ENCODE measurements around the gene SSC4D. TPM values are rescaled to one million over a fixed set of nuclear protein-coding genes. Genes with fewer than 3 reads are reported as not detected.
"Not testable (repeated sequence)": the region's sequence is repeated elsewhere in the genome, so short reads cannot be mapped to it uniquely, and the experiment has no call there.

The SSC4D gene
- total and polyA plus RNA-seq, 9 of the 15 experiments (the other 6 are each of a cell fraction or from before 2014, with no cell fraction given), result 0.06 to 1.1 (median 0.85) TPM; not detected in 1

DNA sequence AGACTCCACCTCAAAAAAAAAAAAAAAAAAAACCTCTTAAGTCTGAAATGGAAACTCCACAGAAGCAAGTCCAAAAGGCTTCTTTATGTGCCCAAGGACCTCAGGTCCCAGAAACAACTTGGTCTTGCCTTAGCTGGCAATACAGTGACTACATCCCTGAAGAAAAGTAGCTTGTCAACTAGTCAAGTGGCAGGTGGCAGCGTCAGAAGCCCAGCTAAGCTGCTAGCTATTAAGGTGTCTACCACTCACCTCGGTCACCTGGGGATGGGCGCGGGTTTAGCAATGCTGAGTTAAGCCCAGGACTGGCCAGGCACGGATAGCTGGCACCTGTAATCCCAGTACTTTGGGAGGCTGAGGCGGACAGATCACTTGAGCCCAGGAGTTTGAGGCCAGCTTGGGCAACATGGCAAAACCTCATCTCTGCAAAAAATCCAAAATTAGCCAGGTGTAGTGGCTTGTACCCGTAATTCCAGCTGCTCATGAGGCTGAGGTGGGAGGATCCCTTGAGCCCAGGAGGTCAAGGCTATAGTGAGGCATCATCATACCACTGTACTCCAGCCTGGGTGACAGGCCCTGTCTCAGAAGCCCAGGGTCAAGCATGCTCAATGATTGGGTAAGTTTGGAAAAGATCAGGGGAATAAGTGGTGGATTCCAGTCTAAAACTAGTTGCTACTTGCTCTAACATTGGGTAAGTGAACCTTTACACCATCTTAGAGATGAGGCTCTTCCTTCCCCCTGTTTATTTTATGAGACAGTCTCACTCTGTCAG is 29.8 kb upstream of the SSC4D start:
- H3K9me3 ChIP-seq (replicated peaks; ENCODE audit: control insufficient read depth, insufficient read depth, low read depth, low read length); H3K4me2 ChIP-seq (ENCODE audit: insufficient read depth, low read length); H2AFZ ChIP-seq (ENCODE audit: low read depth, low read length); H3K27me3 ChIP-seq (ENCODE audit: control insufficient read depth in 2 of 2, insufficient read depth in 2 of 2, low read length in 2 of 2); H3K4me3 ChIP-seq; CTCF ChIA-PET (ENCODE audit: low intra/inter-chr PET ratio); H3K4me1 ChIP-seq (replicated peaks in 1 of 2; ENCODE audit: control insufficient read depth in 2 of 2, insufficient read depth in 2 of 2, low read length in 2 of 2); ATAC-seq; H3K36me3 ChIP-seq (ENCODE audit: control insufficient read depth, insufficient read depth, low read length); POLR2A ChIA-PET; DNase-seq (ENCODE audit: extremely low read depth in 1 of 4, low spot score in 3 of 4); H3K79me2 ChIP-seq (ENCODE audit: control insufficient read depth, insufficient read depth, low read length); H3K9me1 ChIP-seq (ENCODE audit: control insufficient read depth, insufficient read depth, low read length); H3K27ac ChIP-seq (ENCODE audit: extremely low read depth, low read depth, low read length); H4K20me1 ChIP-seq (replicated peaks; ENCODE audit: control insufficient read depth, insufficient read depth, low read length); H3K9ac ChIP-seq (ENCODE audit: insufficient read depth in 1 of 2, low read depth in 2 of 2, low read length in 2 of 2); BruUV-seq (replicated peaks); intact Hi-C loops (cut with micrococcal nuclease): not testable (repeated sequence)
- WGBS (ENCODE audit: insufficient coverage, low coverage, missing lambda C conversion rate), result 14% methylated on average over 2 of the region's 7 CpGs
- in situ Hi-C loops (cut with MboI), result loop anchor here (10.0 kb wide), 1 partner anchor 65 kb away; no protein-coding TSS in a partner anchor
- peak; percentile 26 for FAIRE-seq

- POLR2A ChIA-PET; H3K36me3 ChIP-seq (ENCODE audit: control insufficient read depth, insufficient read depth, low read length); H3K4me2 ChIP-seq (ENCODE audit: insufficient read depth, low read length); H2AFZ ChIP-seq (ENCODE audit: low read depth, low read length); H3K9me1 ChIP-seq (ENCODE audit: control insufficient read depth, insufficient read depth, low read length); H3K27ac ChIP-seq (ENCODE audit: extremely low read depth, low read depth, low read length); H3K4me1 ChIP-seq (replicated peaks in 1 of 2; ENCODE audit: control insufficient read depth in 2 of 2, insufficient read depth in 2 of 2, low read length in 2 of 2); CTCF ChIA-PET (ENCODE audit: low intra/inter-chr PET ratio); intact Hi-C loops (cut with micrococcal nuclease); H3K79me2 ChIP-seq (ENCODE audit: control insufficient read depth, insufficient read depth, low read length); H3K9ac ChIP-seq (ENCODE audit: insufficient read depth in 1 of 2, low read depth in 2 of 2, low read length in 2 of 2); H4K20me1 ChIP-seq (replicated peaks; ENCODE audit: control insufficient read depth, insufficient read depth, low read length); H3K9me3 ChIP-seq (replicated peaks; ENCODE audit: control insufficient read depth, insufficient read depth, low read depth, low read length); H3K27me3 ChIP-seq (ENCODE audit: control insufficient read depth in 2 of 2, insufficient read depth in 2 of 2, low read length in 2 of 2); BruUV-seq (replicated peaks); H3K4me3 ChIP-seq: not testable (repeated sequence)
- in situ Hi-C loops (cut with MboI), result loop anchor here (10.0 kb wide), 1 partner anchor 67 kb away; no protein-coding TSS in a partner anchor
- DNase-seq (ENCODE audit: extremely low read depth in 1 of 4, low spot score in 3 of 4) (peak in 1 of 4 experiments; percentile 67), ATAC-seq (peak; percentile 70), FAIRE-seq (peak; percentile 80)
- 0% methylated on average over 1 of the region's 2 CpGs for whole genome bisulfite sequencing (ENCODE audit: insufficient coverage, low coverage, missing lambda C conversion rate)
- TF ChIP-seq, protein P1, sequence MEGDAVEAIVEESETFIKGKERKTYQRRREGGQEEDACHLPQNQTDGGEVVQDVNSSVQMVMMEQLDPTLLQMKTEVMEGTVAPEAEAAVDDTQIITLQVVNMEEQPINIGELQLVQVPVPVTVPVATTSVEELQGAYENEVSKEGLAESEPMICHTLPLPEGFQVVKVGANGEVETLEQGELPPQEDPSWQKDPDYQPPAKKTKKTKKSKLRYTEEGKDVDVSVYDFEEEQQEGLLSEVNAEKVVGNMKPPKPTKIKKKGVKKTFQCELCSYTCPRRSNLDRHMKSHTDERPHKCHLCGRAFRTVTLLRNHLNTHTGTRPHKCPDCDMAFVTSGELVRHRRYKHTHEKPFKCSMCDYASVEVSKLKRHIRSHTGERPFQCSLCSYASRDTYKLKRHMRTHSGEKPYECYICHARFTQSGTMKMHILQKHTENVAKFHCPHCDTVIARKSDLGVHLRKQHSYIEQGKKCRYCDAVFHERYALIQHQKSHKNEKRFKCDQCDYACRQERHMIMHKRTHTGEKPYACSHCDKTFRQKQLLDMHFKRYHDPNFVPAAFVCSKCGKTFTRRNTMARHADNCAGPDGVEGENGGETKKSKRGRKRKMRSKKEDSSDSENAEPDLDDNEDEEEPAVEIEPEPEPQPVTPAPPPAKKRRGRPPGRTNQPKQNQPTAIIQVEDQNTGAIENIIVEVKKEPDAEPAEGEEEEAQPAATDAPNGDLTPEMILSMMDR (IDR thresholded peaks at IDR 0.05 in 2 of 3, conservative IDR thresholded peaks at IDR 0.05 in 1 of 3; ENCODE audit: insufficient read depth in 2 of 3, low read depth in 1 of 3, low read length in 3 of 3), result peak; percentile 43 to 65 (median 54); a peak in 5 of 6 replicates
- peak in 1 of 2 experiments; percentile 49; a peak in 2 of 4 replicates for TF ChIP-seq RAD21 (CRISPR knock-in tag; conservative IDR thresholded peaks at IDR 0.05 in 1 of 2, IDR thresholded peaks at IDR 0.05 in 1 of 2)
These were observed 28.4 kb upstream of the SSC4D start for GRCh38 chr7:76437873-76438272.

Data from K562 (cell line).